ENCODE results near the gene CNKSR1.

The CNKSR1 gene, protein sequence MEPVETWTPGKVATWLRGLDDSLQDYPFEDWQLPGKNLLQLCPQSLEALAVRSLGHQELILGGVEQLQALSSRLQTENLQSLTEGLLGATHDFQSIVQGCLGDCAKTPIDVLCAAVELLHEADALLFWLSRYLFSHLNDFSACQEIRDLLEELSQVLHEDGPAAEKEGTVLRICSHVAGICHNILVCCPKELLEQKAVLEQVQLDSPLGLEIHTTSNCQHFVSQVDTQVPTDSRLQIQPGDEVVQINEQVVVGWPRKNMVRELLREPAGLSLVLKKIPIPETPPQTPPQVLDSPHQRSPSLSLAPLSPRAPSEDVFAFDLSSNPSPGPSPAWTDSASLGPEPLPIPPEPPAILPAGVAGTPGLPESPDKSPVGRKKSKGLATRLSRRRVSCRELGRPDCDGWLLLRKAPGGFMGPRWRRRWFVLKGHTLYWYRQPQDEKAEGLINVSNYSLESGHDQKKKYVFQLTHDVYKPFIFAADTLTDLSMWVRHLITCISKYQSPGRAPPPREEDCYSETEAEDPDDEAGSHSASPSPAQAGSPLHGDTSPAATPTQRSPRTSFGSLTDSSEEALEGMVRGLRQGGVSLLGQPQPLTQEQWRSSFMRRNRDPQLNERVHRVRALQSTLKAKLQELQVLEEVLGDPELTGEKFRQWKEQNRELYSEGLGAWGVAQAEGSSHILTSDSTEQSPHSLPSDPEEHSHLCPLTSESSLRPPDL

DNA sequence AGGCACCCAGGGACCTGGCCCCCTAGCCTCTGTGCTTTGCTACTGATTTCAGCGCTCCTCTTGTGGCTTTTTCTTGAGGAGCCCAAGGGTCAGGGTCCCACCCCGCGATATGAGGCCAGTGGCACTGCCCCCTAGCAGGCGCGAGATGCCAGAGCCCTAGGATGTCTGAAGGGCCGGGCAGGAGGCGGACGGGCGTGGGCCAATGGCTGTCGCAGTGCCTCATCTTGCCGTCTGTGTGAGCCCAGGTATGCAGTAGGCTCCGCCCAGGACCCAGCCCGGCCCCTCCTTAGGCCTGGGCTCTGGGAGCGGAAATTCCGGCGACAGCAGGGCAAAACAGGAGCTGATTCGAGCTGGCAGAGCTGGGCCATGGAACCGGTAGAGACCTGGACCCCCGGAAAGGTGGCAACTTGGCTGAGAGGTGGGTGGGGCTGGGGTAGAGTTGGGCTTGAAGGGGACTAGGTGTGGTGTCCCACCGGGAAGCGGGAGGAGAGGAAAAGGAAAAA is at the start of gene CNKSR1:
Gene CNKSR1, plus strand, starts transcription at position 310 of the 503 bp plus-strand sequence. Its CDS starts 57 bp downstream, at position 367.
- no peak for DNase-seq

DNA sequence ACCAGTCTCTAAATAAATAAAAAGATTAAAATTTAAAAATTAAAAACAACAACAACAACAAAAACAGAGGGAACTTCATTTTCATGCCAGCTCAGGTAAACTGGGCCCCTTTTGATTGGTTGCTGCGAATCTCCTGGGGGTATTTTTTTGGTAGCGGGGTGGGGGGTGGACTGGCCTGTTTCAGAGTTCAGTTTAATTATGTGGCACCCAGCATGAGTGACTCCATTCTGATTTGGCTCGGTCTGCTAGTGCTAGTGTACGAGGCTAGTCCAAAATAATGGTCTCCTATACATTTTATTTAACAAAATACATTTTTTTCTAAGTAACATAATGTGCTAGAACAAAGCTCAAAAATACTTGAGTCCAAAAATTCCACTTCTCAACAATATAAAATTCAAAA is 47.5 kb upstream of the CNKSR1 start:
- DNase-seq: no peak

DNA sequence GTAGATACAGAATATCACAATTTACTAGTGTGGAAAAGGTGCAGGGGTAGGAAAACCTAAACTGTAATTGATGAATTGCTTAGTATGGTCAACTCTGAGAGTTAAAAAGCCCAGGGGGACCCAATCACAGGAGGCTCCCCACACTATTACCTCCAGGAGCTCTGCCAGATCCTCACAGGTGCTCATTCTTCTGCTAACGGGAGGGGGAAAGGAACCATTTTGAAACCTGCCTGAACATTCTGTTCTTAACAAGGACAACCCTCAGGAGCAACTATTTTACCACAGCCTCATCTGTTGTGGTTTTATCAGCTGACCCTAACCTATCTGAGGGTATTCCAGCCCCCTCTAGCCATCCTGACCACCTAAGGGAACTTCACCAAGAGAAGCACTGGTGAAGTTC is 46.6 kb upstream of the CNKSR1 start:
- DNase-seq: no peak

DNA sequence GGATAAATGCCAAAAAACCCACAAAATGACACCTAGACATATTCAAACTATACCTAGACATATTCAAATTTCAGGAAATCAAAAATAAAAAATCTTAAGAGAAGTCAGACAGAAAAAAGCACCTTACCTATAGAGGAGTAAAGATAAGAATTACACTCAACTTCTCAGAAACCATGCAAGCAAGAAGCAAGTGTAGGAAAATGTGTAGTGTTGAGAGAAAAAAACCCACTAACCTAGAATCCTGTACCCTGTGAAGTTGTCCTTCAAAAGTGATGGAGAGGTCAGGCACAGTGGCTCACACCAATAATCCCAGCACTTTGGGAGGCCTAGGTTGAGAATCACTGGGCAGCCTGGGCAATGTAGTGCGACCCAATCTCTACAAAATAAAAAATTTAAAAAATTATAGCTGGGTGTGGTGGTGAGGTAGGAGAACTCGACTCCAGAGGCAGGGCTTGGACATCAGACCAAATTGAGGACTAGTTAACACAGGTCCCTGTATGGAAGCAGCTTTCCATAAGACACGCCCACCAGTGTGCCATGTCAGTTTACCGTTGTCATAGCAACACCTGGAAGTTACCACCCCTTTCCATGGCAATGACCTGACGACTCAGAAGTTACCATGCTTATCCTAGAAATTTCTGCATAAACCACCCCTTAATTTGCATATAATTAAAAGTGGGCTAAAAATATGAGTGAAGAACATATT is 45.0 kb upstream of the CNKSR1 start:
- no peak for DNase-seq

DNA sequence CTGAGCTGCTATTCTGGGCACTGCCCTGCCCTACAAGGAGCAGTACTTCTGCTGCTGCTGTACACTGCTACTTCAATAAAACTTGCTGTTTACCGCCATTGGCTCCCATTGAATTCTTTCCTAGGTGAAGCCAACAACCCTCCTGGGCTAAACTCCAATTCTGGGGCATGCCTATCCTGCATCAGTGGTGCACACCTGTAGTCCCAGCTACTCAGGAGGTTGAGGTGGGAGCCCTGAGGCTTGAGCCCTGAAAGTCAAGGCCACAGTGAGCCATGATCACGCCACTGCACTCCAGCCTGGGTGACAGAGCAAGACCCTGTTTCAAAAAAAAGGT is 44.5 kb upstream of the CNKSR1 start:
- DNase-seq: no peak

DNA sequence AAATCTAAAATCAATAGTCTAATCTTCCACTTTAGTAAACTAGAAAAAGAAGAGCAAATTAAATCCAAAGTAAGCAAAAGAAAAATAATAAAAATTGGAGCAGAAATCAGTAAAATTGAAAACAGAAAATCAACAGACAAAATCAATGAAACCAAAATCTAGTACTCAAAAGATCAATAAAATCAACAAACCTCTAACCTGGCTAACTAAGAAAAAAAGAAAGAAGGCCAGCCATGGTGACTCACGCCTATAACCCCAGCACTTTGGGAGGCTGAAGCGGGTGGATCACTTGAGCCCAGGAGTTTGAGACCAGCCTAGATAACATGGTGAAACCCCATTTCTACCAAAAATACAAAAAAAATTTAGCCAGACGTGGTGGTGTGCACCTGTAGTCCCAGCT is 42.8 kb upstream of the CNKSR1 start:
- DNase-seq: no peak

DNA sequence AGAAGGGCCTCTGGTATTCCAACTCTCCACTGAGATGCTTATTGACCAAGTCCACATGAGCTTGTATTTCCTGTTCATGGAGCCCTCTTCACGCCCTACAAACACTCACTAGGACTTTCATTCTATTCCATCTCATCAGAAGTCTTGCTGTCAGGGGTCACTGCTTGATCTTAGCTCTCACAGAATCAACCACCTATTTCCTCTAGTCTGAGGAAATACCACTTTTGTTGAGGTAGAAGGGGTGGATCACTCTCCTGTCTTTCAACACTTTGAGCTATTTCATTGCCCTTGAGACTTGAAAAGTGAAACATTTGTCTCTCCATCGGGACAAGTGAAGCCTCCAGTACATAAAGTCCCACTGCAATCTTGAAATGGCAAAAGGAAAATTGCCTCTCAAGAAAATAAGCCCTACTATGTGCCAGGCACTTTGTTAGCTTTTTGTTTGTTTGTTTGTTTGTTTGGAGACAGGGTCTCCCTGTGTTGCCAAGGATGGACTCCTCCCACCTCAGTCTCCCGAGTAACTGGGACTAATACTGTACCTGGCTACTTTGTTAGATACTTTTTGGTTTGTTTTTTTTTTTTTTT is 38.2 kb upstream of the CNKSR1 start:
- DNase-seq: no peak

DNA sequence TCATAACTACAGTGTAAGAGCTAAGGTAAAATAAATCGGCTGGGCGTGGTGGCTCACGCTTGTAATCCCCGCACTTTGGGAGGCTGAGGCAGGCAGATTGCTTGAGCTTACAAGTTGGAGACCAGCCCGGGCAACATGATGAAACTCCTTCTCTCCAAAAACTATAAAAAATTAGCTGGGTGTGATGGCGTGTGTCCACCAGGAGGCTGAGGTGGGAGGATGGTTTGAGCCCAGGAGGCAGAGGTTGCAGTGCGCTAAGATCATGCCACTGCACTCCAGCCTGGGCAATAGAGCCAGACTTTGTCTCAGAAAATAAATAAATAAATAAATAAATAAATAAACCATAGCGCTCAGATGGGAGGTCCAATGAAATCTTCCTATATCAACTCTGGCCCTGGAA is 35.1 kb upstream of the CNKSR1 start:
- DNase-seq: no peak

DNA sequence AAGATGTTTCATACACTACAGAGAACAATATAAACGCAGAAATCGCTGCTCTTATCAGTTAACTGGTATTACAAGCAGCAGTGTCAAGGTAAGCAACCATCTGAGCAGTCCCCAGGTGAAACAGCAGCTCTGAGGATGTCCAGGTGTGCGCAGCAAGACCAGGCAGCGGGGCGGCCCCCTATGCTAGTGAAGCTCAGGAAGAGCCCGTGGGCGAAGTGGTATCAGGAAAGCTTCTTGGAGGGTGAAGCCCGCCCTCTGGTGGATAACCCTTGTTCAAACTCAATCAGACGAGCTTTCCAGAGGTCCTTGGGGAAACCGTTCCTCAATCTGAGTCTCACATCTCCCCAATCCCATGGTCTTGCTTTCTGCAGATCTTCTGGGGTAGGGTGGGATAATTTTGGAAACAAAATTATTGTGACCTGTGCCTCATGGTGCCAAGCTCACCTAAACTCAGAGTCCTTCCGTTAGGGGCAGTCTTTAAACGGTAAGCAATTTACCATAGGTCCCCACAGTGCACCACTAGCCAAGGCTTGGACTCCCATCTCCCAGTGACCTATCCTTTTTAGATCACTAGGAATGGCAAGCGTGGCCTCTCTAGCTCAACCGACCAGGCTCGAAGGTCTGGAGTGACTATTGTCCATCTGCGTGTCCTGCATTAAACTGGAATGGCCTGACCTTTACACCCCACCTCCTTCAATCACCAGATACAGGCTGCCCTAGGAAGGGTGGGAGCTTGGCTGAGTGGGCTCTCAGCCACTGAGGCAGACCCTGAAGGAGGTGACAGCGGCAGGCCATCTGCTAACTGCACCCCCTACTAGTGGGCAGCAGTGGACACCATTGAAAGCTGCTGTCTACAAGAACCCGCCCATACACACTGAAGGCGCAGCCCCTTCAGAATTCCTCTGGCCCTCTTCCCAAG is 32.0 kb upstream of the CNKSR1 start:
- peak; percentile 81 for DNase-seq

DNA sequence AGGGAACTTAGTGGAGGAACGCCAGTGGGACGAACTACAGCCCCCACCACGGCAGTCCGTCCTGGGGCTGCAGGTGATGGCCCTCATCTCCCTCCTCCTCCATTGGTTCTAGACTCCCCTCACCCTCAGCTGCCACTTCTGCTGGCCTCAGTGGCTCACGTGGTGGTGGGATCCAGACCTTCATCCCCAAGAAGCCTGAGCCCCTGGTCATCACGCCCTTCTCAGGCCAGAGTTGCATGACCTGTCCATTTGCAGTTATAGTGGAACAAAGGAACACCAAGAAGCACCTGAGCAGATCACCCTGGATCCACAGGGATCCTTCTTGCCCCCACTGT is 31.4 kb upstream of the CNKSR1 start:
- DNase-seq: no peak

DNA sequence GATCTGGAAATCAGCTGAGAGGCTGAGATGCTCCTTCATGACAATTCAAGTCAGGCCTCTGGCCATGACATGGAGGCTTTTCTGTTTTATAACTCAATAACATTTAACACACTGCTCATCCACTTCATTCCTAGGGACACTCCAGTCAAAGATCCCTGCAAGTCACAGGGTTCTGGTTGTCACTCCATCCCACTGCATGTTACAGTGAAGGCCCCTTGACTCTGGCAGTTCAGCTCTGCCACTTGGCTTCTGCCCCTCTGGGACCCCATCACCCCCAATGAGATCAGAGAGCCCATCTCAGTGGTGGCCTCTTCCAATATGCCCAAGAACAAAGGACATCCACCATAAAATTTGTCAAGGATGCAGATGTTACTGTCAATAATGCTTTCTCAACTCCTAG is 28.4 kb upstream of the CNKSR1 start:
- no peak for DNase-seq

DNA sequence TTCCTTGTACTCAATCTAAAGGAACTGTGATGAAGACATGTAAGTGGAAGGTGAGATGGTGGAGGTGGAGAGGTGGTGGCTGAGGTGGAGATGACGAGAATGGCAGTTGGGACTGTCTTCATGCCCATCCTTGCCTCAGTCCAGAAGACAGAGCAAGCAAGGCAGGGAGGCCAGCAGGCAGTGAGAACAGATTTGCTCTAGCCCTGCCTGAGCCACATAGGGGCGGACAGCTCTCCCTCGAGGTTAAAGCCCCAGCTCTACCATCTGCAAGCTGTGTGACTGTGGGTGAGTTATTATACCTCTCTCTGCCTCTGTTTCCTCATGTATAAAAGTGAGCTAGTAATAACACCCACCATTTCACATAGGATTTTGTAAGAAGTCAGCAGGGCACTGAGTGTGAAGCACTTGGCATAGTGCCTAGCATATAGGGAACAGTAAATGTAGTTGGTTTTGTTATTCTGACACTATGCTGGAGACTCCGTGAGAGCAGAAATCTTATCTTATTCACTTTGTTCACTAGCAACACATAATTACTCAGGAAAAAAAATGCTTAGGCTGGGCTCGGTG is 23.2 kb upstream of the CNKSR1 start:
- peak; percentile 70 for DNase-seq

DNA sequence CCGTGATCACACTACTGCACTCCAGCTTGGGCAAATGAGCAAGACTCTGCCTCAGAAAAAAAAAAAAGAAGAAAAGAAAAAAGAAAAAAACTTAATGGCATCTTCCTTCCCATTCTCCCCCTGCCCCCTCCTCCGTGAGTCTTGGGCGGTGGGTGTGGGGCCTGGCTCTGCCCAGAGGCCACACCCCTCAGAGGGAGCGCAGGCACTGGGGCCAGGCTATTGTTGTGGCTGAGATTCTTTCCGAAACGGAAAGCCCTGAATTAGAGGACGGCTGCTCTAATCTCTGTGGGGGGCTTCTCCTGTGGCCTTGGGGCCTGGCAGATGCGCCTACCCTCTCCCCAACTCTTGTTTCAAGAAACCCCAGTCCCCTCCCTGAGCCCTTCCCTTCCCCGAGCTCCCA is 22.5 kb upstream of the CNKSR1 start:
- no peak for DNase-seq

DNA sequence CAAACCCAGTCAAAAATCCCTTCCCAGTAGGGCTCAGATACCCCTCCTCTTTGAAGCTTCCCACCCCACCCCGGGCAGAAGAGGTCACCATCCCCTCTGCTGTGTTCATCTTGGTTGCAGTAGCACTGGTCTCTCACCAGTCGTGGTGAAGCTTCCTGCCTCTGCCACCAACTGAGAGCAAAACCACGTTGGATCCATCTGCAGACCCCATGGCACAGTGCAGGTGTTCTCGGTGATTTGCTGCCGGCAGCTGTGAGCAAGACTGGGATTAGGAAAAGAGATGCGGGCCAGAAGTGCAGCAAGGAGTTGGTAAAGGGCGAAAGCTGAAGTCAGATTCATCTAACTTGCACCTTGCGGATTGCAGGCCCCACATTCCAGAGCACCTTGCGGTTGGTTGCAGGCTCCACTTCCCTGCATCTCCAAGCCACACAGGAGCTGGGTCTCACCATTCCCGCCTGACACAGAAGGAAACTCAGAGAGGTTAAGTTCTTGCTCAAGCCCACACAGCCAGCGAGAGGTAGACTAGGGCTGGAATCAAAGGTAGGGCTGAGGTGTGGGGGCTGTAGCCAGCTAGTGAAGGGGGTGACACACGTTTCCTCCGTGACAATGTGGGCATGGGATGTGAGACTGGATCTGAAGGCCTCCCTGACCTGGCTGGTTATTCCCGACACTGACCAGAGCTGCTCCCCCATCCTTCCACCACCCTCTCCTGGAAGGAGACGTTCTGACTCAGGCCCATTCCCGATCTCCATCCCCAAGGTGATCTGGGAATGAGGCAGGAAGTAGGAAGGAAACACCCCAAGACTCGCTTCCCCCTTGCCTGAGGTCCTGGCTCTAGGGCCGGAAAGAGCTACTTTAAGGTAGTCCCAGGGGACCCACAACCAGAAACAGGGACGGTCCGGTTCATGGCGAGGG is 21.7 kb upstream of the CNKSR1 start:
- DNase-seq: no peak

DNA sequence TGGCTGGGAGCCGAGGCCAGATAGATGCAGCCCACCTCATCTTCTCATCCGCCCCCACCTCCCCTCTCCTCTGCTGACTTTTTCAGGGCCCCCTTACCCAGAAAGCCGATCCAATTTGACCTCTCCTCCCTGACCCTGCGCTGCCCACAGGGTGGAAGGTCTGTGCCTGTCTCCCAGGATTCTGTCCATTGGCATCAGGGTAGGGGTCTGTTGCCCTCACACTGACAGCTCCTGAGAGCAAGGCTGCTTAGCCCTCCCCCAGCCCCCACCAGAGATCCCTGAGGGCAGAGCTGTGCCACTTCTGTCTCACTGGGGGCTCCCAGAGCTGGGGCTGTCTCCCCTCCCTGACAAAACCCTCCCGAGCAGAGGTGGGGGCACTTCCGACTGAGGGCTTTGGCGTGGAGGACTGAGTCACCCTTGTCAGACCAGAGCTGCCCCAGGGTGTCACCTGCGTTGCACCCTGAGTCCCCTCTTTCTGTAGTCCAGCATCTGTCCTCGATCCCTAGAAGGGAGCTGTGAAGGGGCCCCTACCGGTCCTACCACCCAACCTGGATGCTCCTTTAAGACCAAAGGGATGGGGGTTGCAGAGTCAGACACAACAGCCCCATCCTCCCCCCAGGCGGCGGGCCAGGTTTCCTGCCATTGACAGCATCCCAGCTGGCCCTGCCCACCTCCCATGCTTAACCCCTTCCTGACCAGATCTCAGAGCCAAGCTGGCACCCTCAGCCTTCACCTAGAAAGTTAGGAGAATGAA is 20.8 kb upstream of the CNKSR1 start:
- DNase-seq: no peak

DNA sequence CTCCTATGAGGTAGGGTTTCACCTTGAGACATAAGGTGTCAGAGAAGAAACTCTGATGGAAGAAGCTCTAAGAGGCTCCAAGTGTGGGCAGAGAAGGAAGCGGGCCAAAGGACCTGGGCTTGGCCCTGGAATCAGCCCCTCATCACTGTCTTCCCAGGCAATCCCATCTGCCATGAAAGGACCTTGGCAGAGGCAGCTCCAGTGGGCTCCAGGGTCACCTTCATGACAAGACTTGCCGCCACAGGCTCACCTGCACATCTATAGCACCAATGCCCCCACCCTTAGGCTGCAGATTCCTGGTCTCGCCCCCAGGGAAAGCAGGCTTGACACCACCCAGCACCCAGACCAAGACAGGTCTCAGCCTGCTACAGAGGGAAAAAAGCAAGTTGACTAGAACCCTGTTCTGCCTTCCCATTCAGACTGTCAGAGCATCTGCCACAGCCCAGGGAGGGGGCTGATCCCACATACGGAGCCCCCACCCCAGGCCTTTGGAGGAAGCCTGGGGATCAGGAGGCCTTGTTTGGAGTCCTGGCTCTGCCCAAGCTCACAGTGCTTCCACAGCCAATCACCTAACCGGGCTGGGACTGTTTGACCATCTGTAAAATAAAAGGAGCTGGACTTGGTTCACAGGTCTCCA is 18.9 kb upstream of the CNKSR1 start:
- no peak for DNase-seq

DNA sequence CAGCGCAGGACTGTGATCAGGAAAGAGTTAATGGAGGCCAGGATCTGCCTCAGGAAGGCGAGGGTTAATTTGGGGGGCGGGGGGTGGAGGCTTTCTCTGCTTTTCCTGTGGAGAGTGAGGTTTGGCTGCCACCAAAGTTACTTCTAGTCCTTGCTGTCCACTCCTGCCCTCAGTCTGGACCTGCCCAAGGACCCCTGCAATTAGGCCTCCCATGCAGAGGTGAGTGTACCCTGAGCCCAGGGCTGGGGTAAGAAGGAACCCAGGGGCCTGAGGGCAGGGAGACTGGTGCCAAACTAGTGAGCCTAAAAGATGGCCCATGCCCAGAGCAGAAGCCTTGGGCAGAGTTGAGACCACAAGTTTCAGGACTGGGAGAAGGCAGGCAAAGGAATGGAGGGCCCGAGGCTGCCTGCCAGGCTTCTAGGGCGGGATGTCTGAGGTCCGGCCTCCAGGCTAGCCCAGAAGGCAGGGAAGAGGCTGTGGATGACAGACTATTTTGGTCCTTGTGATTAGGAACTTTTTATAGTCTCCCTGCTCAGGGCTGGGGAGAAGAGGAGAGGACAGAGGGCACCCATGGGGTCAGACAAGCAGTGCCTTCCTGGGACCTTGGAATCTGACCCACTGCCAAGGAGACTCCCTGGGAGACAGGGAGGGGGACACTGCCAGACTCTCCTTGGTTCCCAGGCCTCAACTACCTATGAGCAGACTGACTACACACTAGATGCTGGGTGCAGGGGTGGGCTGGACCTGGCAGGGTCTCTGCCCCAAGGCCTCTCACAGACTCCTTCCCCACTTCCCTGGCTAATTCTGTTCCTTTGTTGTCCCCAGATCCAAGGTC is 18.2 kb upstream of the CNKSR1 start, which contains the start of gene FAM110D:
Gene FAM110D, plus strand, starts transcription at position 172 of the 835 bp plus-strand sequence. CDS start 2,213 bp downstream, outside the sequence.
- no peak for DNase-seq

DNA sequence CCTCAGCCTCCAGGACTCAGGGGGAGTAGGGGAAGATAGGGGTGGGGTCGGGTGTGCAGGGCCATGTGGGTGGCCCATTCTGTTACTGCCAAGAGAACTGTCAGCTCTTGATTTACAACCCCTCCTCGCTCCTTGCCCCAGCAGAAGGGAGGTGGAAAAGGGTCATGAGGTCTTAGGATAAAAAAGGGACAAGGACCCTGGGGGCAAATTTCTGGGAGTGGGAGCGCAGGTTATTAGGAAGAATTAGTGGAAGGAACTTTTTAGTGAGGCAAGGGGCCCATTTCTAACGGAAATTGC is 17.6 kb upstream of the CNKSR1 start:
- no peak for DNase-seq
